Mucosa of descending colon (tissue), 3 donors: Measurements from ENCODE around the gene CETP. TPM values are rescaled to one million over a fixed set of nuclear protein-coding genes. Genes with fewer than 3 reads are reported as not detected.
A peak's percentile ranks its signal among the peaks of the same experiment; 100 is the strongest.

Source experiments
- ATAC-seq: fragments of 200-7000 bp; cut with Tn5 transposase; one replicate; pipeline ENCODE4 v1.9.1; 2020; ENCODE audit warnings: mild to moderate bottlenecking, moderate library complexity
- DNase-seq, 3 donors: peaks; one replicate each; pipeline ENCODE4 v3.0.0-alpha.2; 2020
- H3K36me3 ChIP-seq: fragments of 200-600 bp; one replicate; pipeline ENCODE4 v1.8.0; 2021; ENCODE audit warnings: low read depth, mild to moderate bottlenecking
- H3K4me1 ChIP-seq: fragments of 200-600 bp; one replicate; pipeline ENCODE4 v1.8.0; 2021; ENCODE audit warnings: low read depth, mild to moderate bottlenecking
- H3K4me3 ChIP-seq: fragments of 200-600 bp; one replicate; pipeline ENCODE4 v1.8.0; 2021; ENCODE audit warnings: mild to moderate bottlenecking
- H3K9me3 ChIP-seq: fragments of 200-600 bp; one replicate; pipeline ENCODE4 v1.8.0; 2021; ENCODE audit warnings: mild to moderate bottlenecking
- CTCF ChIP-seq: fragments of 200-600 bp; IDR thresholded peaks from one replicate; pipeline ENCODE4 v1.8.0; 2022; ENCODE audit warnings: antibody characterized with exemption, mild to moderate bottlenecking
- intact Hi-C, 2 donors: fragments of 100-400 bp; cut with DNase I in 1 of 2; cut with micrococcal nuclease in 1 of 2; formaldehyde crosslinking; loops; one replicate each; pipeline versions ENCODE4 v1.11.0 to v1.11.1; 2022; cut with DNase I, micrococcal nuclease
- total RNA-seq, 3 donors: library from RNA; stranded (reverse); fragmentation: NEBNext Ultra II Directional in 2 of 3; extraction: Animal tissue kit (Norgen Biotek cat#: 25700) in 2 of 3; gene quantifications; one replicate each; pipeline versions ENCODE4 v1.2.1 to v1.2.4, GENCODE V29; 2021 to 2023
- donor health status: DM: no; HTN: no; CAD: no; lungs with moderate emphysema.
- donor health status: DM: no; HTN: no; CAD: no.
- donor health status: DM: no; HTN: yes; CAD: no.

The CETP gene
- total RNA-seq, 3 donors from 2014 or later, result 0.22 to 0.35 TPM; not detected in 1

- no peak for TF ChIP-seq CTCF
- peaks cover 49% of the 10 kb centered on the region for H3K36me3 ChIP-seq
- intact Hi-C loops, result no loop called here
- DNase-seq (no peak), ATAC-seq (peak; percentile 69)
- no peaks in the 10 kb centered on the region for H3K9me3 ChIP-seq
- peaks cover 15% of the 10 kb centered on the region for H3K4me1 ChIP-seq
- H3K4me3 ChIP-seq, result no peak overlapping the region
These were observed 22.9 kb upstream of the CETP start for GRCh38 chr16:56938664-56939513.

GRCh38 chr16:56939801-56940200 lies 21.9 kb upstream of the CETP start:
- Histone ChIP-seq H3K4me3 (no peak overlapping the region), H3K4me1 (peaks cover 13% of the 10 kb centered on the region), H3K36me3 (peaks cover 53% of the 10 kb centered on the region), H3K9me3 (no peaks in the 10 kb centered on the region)
- DNase-seq, result no peak
- TF ChIP-seq CTCF, result no peak
- intact Hi-C loops, result no loop called here
- no peak for ATAC-seq

- DNase-seq (no peak), ATAC-seq (no peak)
- Histone ChIP-seq H3K4me3 (no peak overlapping the region), H3K9me3 (no peaks in the 10 kb centered on the region), H3K36me3 (peaks cover 50% of the 10 kb centered on the region), H3K4me1 (peaks cover 3% of the 10 kb centered on the region)
- TF ChIP-seq CTCF, result no peak
- intact Hi-C loops, result no loop called here
These were observed 20.7 kb upstream of the CETP start for GRCh38 chr16:56941092-56941491.

GRCh38 chr16:56941856-56942331 lies 19.9 kb upstream of the CETP start:
- peaks cover 2% of the 10 kb centered on the region for H3K4me1 ChIP-seq

GRCh38 chr16:56943761-56944375 lies 17.9 kb upstream of the CETP start:
- Histone ChIP-seq H3K9me3 (no peaks in the 10 kb centered on the region), H3K36me3 (peaks cover 26% of the 10 kb centered on the region), H3K4me1 (no peaks in the 10 kb centered on the region), H3K4me3 (no peak overlapping the region)
- intact Hi-C loops, result no loop called here
- ATAC-seq (no peak), DNase-seq (no peak)
- no peak for TF ChIP-seq CTCF

More at GRCh38 chr16:56941856-56942331, 19.9 kb upstream of the CETP start:
- Histone ChIP-seq H3K4me3 (no peak overlapping the region), H3K9me3 (no peaks in the 10 kb centered on the region), H3K36me3 (peaks cover 43% of the 10 kb centered on the region)
- TF ChIP-seq CTCF, result no peak
- DNase-seq (no peak), ATAC-seq (no peak)
- intact Hi-C loops, result no loop called here
